Fibroblast of gingiva (primary cell): ENCODE data around the gene CETP.
"Not testable (repeated sequence)": the region's sequence is repeated elsewhere in the genome, so short reads cannot be mapped to it uniquely, and the experiment has no call there.

Source experiments
- DNase-seq: peaks from one replicate; pipeline ENCODE4 v3.0.0-alpha.2; 2011; ENCODE audit warnings: low read depth

The CETP gene

GRCh38 chr16:56960681-56961281, 969 bp upstream of the CETP start:
- no peak for DNase-seq

GRCh38 chr16:56961386-56961785, 364 bp upstream of the CETP start:
- no peak for DNase-seq

- DNase-seq: peak; percentile 87
Observed at GRCh38 chr16:56964243-56965148, 2.7 kb downstream of the CETP start.

- DNase-seq: no peak
Observed at GRCh38 chr16:56965149-56966092, 3.7 kb downstream of the CETP start.

GRCh38 chr16:56966093-56966475, 4.3 kb downstream of the CETP start:
- DNase-seq: no peak

GRCh38 chr16:56967733-56968132, 6.0 kb downstream of the CETP start:
- DNase-seq: no peak

GRCh38 chr16:56969769-56970168, 8.0 kb downstream of the CETP start:
- DNase-seq: no peak

- DNase-seq: peak; percentile 51
Observed at GRCh38 chr16:56970934-56971767, 9.4 kb downstream of the CETP start.

- DNase-seq: no peak
Observed at GRCh38 chr16:56971768-56972043, 10.0 kb downstream of the CETP start.

GRCh38 chr16:56972403-56973293, 10.9 kb downstream of the CETP start:
- no peak for DNase-seq

GRCh38 chr16:56973294-56973689, 11.5 kb downstream of the CETP start:
- no peak for DNase-seq

GRCh38 chr16:56973899-56974298, 12.1 kb downstream of the CETP start:
- not testable (repeated sequence) for DNase-seq

GRCh38 chr16:56974549-56975300, 13.0 kb downstream of the CETP start:
- no peak for DNase-seq

- DNase-seq: no peak
Observed at GRCh38 chr16:56975714-56976113, 14.0 kb downstream of the CETP start.

- DNase-seq: no peak
Observed at GRCh38 chr16:56977216-56977615, 15.5 kb downstream of the CETP start.

GRCh38 chr16:56977823-56978430, 16.2 kb downstream of the CETP start:
- no peak for DNase-seq

GRCh38 chr16:56980201-56980535, 18.4 kb downstream of the CETP start:
- DNase-seq: no peak

- DNase-seq: no peak
Observed at GRCh38 chr16:56980792-56981724, 19.3 kb downstream of the CETP start.
